Fibroblast of peridontal ligament (primary cell): ENCODE data around the gene MYG1.
"Not testable (repeated sequence)": the region's sequence is repeated elsewhere in the genome, so short reads cannot be mapped to it uniquely, and the experiment has no call there.

Experiments used
- DNase-seq: peaks from one replicate; pipeline ENCODE4 v3.0.0-alpha.2; 2010; ENCODE audit errors: extremely low read depth

Gene MYG1

GRCh38 chr12:53327435-53328042 lies 28.0 kb downstream of the MYG1 start:
- peak; percentile 52 for DNase-seq

- DNase-seq: no peak
These were observed 28.5 kb downstream of the MYG1 start for GRCh38 chr12:53328043-53328435.

GRCh38 chr12:53330671-53331070 lies 31.2 kb downstream of the MYG1 start:
- DNase-seq: no peak

GRCh38 chr12:53332339-53332738 lies 32.8 kb downstream of the MYG1 start:
- DNase-seq: not testable (repeated sequence)

GRCh38 chr12:53332744-53333143 lies 33.2 kb downstream of the MYG1 start:
- DNase-seq: no peak

- no peak for DNase-seq
These were observed 33.8 kb downstream of the MYG1 start for GRCh38 chr12:53333289-53333688.

GRCh38 chr12:53333845-53334244 lies 34.4 kb downstream of the MYG1 start:
- DNase-seq: no peak

- no peak for DNase-seq
These were observed 35.3 kb downstream of the MYG1 start for GRCh38 chr12:53334822-53335221.

- DNase-seq: peak; percentile 22
These were observed 36.7 kb downstream of the MYG1 start, which contains the start of gene SP7 for GRCh38 chr12:53336181-53336681. TSS of gene SP7 (minus strand) at chr12:53336354. CDS start at chr12:53335646, 708 bp downstream.

- DNase-seq: no peak
These were observed 38.5 kb downstream of the MYG1 start for GRCh38 chr12:53338017-53338416.

- DNase-seq: no peak
These were observed 39.4 kb downstream of the MYG1 start for GRCh38 chr12:53338916-53339315.

- DNase-seq: no peak
These were observed 40.9 kb downstream of the MYG1 start for GRCh38 chr12:53340398-53340797.

GRCh38 chr12:53343449-53343848 lies 44.0 kb downstream of the MYG1 start:
- no peak for DNase-seq

- no peak for DNase-seq
These were observed 44.5 kb downstream of the MYG1 start for GRCh38 chr12:53343969-53344368.

- no peak for DNase-seq
These were observed 45.0 kb downstream of the MYG1 start for GRCh38 chr12:53344487-53344823.

GRCh38 chr12:53344824-53345485 lies 45.5 kb downstream of the MYG1 start:
- DNase-seq: peak; percentile 76

GRCh38 chr12:53345486-53346188 lies 46.1 kb downstream of the MYG1 start:
- peak; percentile 79 for DNase-seq

GRCh38 chr12:53346491-53346890 lies 47.0 kb downstream of the MYG1 start:
- DNase-seq: no peak

GRCh38 chr12:53347905-53348304 lies 48.4 kb downstream of the MYG1 start:
- no peak for DNase-seq

- peak; percentile 92 for DNase-seq
These were observed 53.1 kb downstream of the MYG1 start for GRCh38 chr12:53352331-53353256.

GRCh38 chr12:53353257-53353655 lies 53.8 kb downstream of the MYG1 start:
- DNase-seq: no peak

- no peak for DNase-seq
These were observed 55.6 kb downstream of the MYG1 start for GRCh38 chr12:53355121-53355520.
